GM21381 (cell line): Measurements from ENCODE around the gene FAM193B.
A peak's percentile ranks its signal among the peaks of the same experiment; 100 is the strongest.

Source experiments
- ATAC-seq: cut with Tn5 transposase; IDR thresholded peaks from one replicate; pipeline ENCODE4 v1.9.1; 2021; ENCODE audit warnings: mild to moderate bottlenecking, moderate library complexity; ENCODE audit not compliant: unreplicated experiment

Gene FAM193B

GRCh38 chr5:177516601-177517568 lies 37.5 kb downstream of the FAM193B start, which contains the start of gene DDX41:
Gene DDX41, minus strand, starts transcription at chr5:177516961. Its CDS starts 16 bp downstream, at chr5:177516945.
- peak; percentile 78 for ATAC-seq

GRCh38 chr5:177515580-177515979 lies 38.8 kb downstream of the FAM193B start:
- ATAC-seq = no peak

GRCh38 chr5:177514541-177514940 lies 39.8 kb downstream of the FAM193B start:
- no peak for ATAC-seq

GRCh38 chr5:177513500-177513899 lies 40.9 kb downstream of the FAM193B start:
- ATAC-seq = no peak

- ATAC-seq = no peak
Measured at GRCh38 chr5:177512736-177513380, 41.5 kb downstream of the FAM193B start.

GRCh38 chr5:177511796-177512675 lies 42.3 kb downstream of the FAM193B start:
- ATAC-seq = no peak

GRCh38 chr5:177511181-177511580 lies 43.2 kb downstream of the FAM193B start:
- ATAC-seq = no peak

- ATAC-seq = peak; percentile 29
Measured at GRCh38 chr5:177510567-177511053, 43.8 kb downstream of the FAM193B start.

GRCh38 chr5:177509991-177510566 lies 44.3 kb downstream of the FAM193B start:
- peak; percentile 38 for ATAC-seq

GRCh38 chr5:177509381-177509951 lies 44.9 kb downstream of the FAM193B start, which contains the start of gene DOK3:
Gene DOK3, minus strand, starts transcription at chr5:177509826. Its CDS starts 286 bp downstream, at chr5:177509540.
- no peak for ATAC-seq

- ATAC-seq = no peak
Measured at GRCh38 chr5:177508837-177509236, 45.5 kb downstream of the FAM193B start.

GRCh38 chr5:177508221-177508611 lies 46.1 kb downstream of the FAM193B start:
- ATAC-seq = no peak

- no peak for ATAC-seq
Measured at GRCh38 chr5:177507596-177508220, 46.7 kb downstream of the FAM193B start.

GRCh38 chr5:177507165-177507564 lies 47.2 kb downstream of the FAM193B start:
- ATAC-seq = no peak

- no peak for ATAC-seq
Measured at GRCh38 chr5:177505075-177505474, 49.3 kb downstream of the FAM193B start.

- ATAC-seq = no peak
Measured at GRCh38 chr5:177504086-177505056, 50.0 kb downstream of the FAM193B start.

GRCh38 chr5:177503351-177504085 lies 50.8 kb downstream of the FAM193B start:
- ATAC-seq = no peak

GRCh38 chr5:177502886-177503285 lies 51.5 kb downstream of the FAM193B start:
- no peak for ATAC-seq
